B cell (primary cell): ENCODE measurements around the gene GSC2.

Experiments used
- EZH2 ChIP-seq: IDR thresholded peaks from 2 replicates; pipeline ENCODE4 v1.6.1; 2012; ENCODE audit warnings: borderline replicate concordance, low read depth, mild to moderate bottlenecking, moderate library complexity, low read length; ENCODE audit not compliant: insufficient read depth, poor library complexity, severe bottlenecking
- TF ChIP-seq, protein P1 (sequence below): fragments of 200-600 bp; IDR thresholded peaks from one replicate; pipeline ENCODE4 v1.8.0; 2022; ENCODE audit warnings: antibody characterized with exemption, mild to moderate bottlenecking

DNA sequence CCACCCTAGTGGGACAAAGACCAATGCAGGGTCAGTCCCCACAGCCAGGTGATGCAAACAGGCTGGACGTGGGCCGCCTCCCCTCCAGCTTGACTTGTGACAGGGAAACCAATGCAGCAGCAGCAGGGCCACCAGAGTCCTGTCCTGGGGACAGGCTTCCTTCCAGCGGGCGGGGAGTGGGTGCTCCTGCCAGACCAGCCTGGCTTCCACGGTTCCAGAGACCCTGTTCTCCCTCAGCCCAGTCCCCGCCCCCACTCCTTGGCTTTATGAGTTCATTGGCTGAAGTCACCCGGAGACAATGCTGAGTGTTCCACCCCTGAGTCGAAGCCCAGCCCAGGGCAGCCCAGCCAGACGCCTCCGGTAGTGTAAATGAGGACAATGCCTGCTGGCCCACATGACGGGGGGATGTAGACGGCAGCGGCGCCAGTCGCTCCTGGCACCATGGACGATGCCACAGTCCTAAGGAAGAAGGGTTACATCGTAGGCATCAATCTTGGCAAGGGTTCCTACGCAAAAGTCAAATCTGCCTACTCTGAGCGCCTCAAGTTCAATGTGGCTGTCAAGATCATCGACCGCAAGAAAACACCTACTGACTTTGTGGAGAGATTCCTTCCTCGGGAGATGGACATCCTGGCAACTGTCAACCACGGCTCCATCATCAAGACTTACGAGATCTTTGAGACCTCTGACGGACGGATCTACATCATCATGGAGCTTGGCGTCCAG lies 19.0 kb downstream of the GSC2 start, which contains the start of gene TSSK2:
- no peak for TF ChIP-seq EZH2
- TF ChIP-seq, protein P1, sequence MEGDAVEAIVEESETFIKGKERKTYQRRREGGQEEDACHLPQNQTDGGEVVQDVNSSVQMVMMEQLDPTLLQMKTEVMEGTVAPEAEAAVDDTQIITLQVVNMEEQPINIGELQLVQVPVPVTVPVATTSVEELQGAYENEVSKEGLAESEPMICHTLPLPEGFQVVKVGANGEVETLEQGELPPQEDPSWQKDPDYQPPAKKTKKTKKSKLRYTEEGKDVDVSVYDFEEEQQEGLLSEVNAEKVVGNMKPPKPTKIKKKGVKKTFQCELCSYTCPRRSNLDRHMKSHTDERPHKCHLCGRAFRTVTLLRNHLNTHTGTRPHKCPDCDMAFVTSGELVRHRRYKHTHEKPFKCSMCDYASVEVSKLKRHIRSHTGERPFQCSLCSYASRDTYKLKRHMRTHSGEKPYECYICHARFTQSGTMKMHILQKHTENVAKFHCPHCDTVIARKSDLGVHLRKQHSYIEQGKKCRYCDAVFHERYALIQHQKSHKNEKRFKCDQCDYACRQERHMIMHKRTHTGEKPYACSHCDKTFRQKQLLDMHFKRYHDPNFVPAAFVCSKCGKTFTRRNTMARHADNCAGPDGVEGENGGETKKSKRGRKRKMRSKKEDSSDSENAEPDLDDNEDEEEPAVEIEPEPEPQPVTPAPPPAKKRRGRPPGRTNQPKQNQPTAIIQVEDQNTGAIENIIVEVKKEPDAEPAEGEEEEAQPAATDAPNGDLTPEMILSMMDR = no peak
